Measurements from ENCODE around the gene DDX23.

Gene DDX23

DNA sequence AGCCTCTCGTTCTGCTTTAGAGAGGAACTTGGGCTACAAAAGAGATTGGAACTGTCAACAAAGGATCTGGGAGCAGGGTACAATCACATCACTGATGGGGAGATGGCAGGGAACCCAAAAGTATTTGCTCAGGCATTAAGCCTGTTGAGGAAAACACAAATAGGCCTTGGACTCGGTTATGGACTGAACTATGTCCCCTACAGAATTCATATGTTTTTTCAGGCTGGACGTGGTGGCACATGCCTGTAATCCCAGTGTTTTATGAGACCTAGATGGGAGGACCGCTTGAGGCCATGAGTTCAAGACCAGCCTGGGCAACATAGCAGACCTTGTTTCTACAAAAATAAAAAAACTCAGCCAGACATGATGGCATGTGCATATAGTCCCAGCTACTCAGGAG, 13.9 kb downstream of the DDX23 start:
- no peak overlapping the region for H3K27ac ChIP-seq
- TF ChIP-seq ZFX (IDR thresholded peaks at IDR 0.05), result no peak
- TF ChIP-seq, protein P1, sequence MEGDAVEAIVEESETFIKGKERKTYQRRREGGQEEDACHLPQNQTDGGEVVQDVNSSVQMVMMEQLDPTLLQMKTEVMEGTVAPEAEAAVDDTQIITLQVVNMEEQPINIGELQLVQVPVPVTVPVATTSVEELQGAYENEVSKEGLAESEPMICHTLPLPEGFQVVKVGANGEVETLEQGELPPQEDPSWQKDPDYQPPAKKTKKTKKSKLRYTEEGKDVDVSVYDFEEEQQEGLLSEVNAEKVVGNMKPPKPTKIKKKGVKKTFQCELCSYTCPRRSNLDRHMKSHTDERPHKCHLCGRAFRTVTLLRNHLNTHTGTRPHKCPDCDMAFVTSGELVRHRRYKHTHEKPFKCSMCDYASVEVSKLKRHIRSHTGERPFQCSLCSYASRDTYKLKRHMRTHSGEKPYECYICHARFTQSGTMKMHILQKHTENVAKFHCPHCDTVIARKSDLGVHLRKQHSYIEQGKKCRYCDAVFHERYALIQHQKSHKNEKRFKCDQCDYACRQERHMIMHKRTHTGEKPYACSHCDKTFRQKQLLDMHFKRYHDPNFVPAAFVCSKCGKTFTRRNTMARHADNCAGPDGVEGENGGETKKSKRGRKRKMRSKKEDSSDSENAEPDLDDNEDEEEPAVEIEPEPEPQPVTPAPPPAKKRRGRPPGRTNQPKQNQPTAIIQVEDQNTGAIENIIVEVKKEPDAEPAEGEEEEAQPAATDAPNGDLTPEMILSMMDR (conservative IDR thresholded peaks at IDR 0.05), result no peak

GRCh38 chr12:48832321-48833060, 19.5 kb downstream of the DDX23 start:
- H3K27ac ChIP-seq, result no peak overlapping the region
- no peak for TF ChIP-seq ZFX (IDR thresholded peaks at IDR 0.05)
- TF ChIP-seq, protein P1 (conservative IDR thresholded peaks at IDR 0.05), result no peak

DNA sequence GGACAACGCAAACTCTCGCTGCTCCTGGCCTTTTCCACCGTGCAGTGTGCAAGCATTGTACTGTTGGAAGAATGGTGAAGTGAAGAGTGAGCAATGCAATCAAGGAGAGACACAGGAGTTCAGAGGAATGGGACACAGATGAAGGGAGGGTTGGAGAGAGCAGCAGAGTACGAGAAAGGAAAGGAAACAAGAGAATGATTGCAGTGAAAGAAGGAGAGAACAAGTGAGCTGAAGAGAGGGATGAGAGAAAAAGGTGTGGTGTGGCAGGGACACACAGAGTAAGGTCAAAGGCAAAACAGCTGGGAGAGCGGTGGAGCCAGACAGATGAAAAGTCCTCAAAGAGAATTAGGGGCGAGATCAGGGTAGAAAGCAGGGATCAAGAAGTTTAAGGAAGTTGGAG, 20.7 kb downstream of the DDX23 start:
- TF ChIP-seq, protein P1 (conservative IDR thresholded peaks at IDR 0.05), result no peak
- no peak for TF ChIP-seq ZFX (IDR thresholded peaks at IDR 0.05)

DNA sequence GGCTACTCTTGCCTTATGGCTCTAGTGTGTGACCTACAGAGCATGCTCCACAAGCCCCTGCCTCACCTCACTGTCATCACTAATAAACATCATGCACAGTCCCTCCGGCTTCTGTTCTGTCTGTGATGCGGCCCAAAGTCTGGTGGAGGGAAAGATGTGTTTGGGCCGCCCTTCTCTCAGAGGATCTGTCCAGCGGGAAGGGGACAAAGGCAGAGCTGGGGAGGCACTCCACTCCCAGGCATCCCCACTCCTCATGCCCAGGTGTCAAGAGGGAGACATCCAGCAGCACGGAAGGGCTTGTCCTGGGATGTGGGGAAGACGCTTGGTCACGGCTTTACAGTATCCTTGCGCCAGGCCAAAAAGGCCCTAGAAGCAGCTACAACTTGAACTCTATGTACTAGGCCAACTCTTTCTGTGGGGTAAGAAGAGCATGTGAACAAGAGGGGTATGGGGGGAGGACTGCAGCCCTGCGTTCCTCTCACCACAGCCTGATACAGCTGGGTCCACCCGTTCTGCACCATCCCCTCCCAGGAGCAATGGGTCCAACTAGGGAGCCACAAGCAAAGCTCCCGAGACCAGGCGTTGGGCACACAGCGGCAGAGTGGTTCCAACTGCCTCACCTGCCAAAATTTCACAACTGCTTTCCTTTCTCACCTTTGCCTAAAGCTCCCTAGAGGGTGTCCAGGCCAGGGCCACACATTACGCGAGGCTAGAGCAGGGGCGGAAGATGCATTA, 23.0 kb downstream of the DDX23 start:
- no peak overlapping the region for H3K27ac ChIP-seq

More for the DNA sequence above, 20.7 kb downstream of the DDX23 start:
- no peak overlapping the region for H3K27ac ChIP-seq

DNA sequence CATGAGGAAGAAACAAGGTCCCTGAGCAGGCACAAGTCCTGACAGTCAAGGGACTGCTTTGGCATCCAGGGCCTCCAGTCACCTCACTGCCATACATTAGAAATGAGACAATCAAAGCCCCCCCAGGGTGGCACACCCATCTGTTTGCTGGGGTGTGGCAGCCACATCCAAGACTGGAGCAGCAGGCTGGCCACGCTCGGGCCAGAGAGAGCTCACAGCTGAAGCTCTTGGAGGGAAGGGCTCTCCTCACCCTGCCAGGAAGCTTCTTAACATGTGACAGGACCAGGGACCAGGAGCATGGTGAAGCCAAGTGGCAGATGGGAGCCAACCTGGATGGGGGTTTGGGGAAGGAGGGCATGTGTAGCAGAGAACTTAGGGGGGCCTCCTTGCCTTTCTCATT, 23.7 kb downstream of the DDX23 start:
- TF ChIP-seq, protein P1 (conservative IDR thresholded peaks at IDR 0.05), result no peak
- no peak for TF ChIP-seq ZFX (IDR thresholded peaks at IDR 0.05)
- H3K27ac ChIP-seq, result no peak overlapping the region

More for the DNA sequence above, 23.0 kb downstream of the DDX23 start:
- TF ChIP-seq ZFX (IDR thresholded peaks at IDR 0.05), result no peak
- TF ChIP-seq, protein P1 (conservative IDR thresholded peaks at IDR 0.05), result no peak

GRCh38 chr12:48827513-48828096, 24.4 kb downstream of the DDX23 start:
- TF ChIP-seq ZFX (IDR thresholded peaks at IDR 0.05), result no peak
- TF ChIP-seq, protein P1 (conservative IDR thresholded peaks at IDR 0.05), result no peak
- H3K27ac ChIP-seq, result no peak overlapping the region

GRCh38 chr12:48827026-48827425, 24.9 kb downstream of the DDX23 start:
- H3K27ac ChIP-seq, result no peak overlapping the region

More at GRCh38 chr12:48827026-48827425, 24.9 kb downstream of the DDX23 start:
- no peak for TF ChIP-seq ZFX (IDR thresholded peaks at IDR 0.05)
- TF ChIP-seq, protein P1 (conservative IDR thresholded peaks at IDR 0.05), result no peak

All from C4-2B (cell line).